Fibroblast of lung (primary cell): ENCODE results near the gene COX5B. TPM values are rescaled to one million over a fixed set of nuclear protein-coding genes. Genes with fewer than 3 reads are reported as not detected.

Experiments
- DNase-seq, 2 donors: peaks; one replicate each; pipeline versions ENCODE4 v3.0.0 to v3.0.0-alpha.2; 2010; ENCODE audit warnings: low read depth in 2 of 2
- H2AFZ ChIP-seq: 2 replicates; pipeline ENCODE4 v1.5.1; 2012; ENCODE audit warnings: low read length, control low read depth, inconsistent platforms
- H3K27ac ChIP-seq: 2 replicates; pipeline ENCODE4 v1.5.1; 2011; ENCODE audit warnings: low read length, control low read depth; ENCODE audit not compliant: insufficient read depth
- H3K27me3 ChIP-seq: 2 replicates; pipeline ENCODE4 v1.5.1; 2011; ENCODE audit warnings: mild to moderate bottlenecking, low read length; ENCODE audit not compliant: control insufficient read depth, insufficient read depth
- H3K36me3 ChIP-seq: 2 replicates; pipeline ENCODE4 v1.5.1; 2011; ENCODE audit warnings: low read length; ENCODE audit not compliant: control insufficient read depth, insufficient read depth
- H3K4me1 ChIP-seq: 2 replicates; pipeline ENCODE4 v1.5.1; 2011; ENCODE audit warnings: low read length; ENCODE audit not compliant: control insufficient read depth, insufficient read depth; ENCODE audit errors: extremely low read depth
- H3K4me2 ChIP-seq: 2 replicates; pipeline ENCODE4 v1.5.1; 2011; ENCODE audit warnings: low read length, control low read depth; ENCODE audit not compliant: insufficient read depth; ENCODE audit errors: extremely low read depth
- H3K4me3 ChIP-seq, 4 experiments: fragments of 200-600 bp in 1 of 4; sonication (generic) in 1 of 4; replicated peaks in 1 of 4; 2 replicates each; pipeline ENCODE4 v1.5.1; 2011 to 2016; ENCODE audit warnings: low read length in 4 of 4, low read depth in 3 of 4, mild to moderate bottlenecking in 3 of 4, control low read depth in 2 of 4, inconsistent platforms in 1 of 4, mixed read lengths in 1 of 4; ENCODE audit not compliant: insufficient read depth in 1 of 4; ENCODE audit errors: control extremely low read depth in 1 of 4
- H3K79me2 ChIP-seq: 2 replicates; pipeline ENCODE4 v1.5.1; 2012; ENCODE audit warnings: mild to moderate bottlenecking, low read length, inconsistent platforms; ENCODE audit not compliant: control insufficient read depth, insufficient read depth
- H3K9ac ChIP-seq: 2 replicates; pipeline ENCODE4 v1.5.1; 2011; ENCODE audit warnings: mild to moderate bottlenecking, low read length, control low read depth; ENCODE audit not compliant: insufficient read depth
- H3K9me3 ChIP-seq: 2 replicates; pipeline ENCODE4 v1.5.1; 2012; ENCODE audit warnings: low read depth, low read length; ENCODE audit not compliant: control insufficient read depth, insufficient read depth
- H4K20me1 ChIP-seq: 2 replicates; pipeline ENCODE4 v1.5.1; 2011; ENCODE audit warnings: low read length; ENCODE audit not compliant: control insufficient read depth, insufficient read depth; ENCODE audit errors: extremely low read depth
- EZH2 ChIP-seq: IDR thresholded peaks from 2 replicates; pipeline ENCODE4 v1.5.1; 2012; ENCODE audit warnings: low read length, control low read depth, mild to moderate bottlenecking; ENCODE audit errors: missing control alignments
- polyA plus RNA-seq, 2 donors: library from polyadenylated mRNA; depleted of rRNA in 1 of 2; stranded (reverse) in 1 of 2; unstranded in 1 of 2; fragments of >200 nt; gene quantifications; 2 replicates each; pipeline ENCODE4 v1.2.1, GENCODE V29; 2011 to 2012; ENCODE audit warnings: missing spikeins in 1 of 2
- total RNA-seq: library from RNA; depleted of rRNA; stranded (reverse); fragments of >200 nt; gene quantifications from 2 replicates; pipeline ENCODE4 v1.2.1, GENCODE V29; 2014
- TF ChIP-seq, protein P1 (sequence below), 2 donors: IDR thresholded peaks in 1 of 2; conservative IDR thresholded peaks in 1 of 2; 1 replicate in 1 of 2; 2 replicates in 1 of 2; pipeline ENCODE4 v1.5.1; 2011 to 2012; ENCODE audit warnings: low read length in 2 of 2, control low read depth in 1 of 2, inconsistent platforms in 1 of 2, low read depth in 1 of 2, mild to moderate bottlenecking in 1 of 2

COX5B gene
- total and polyA plus RNA-seq, 2 donors (not counting 1 experiment from before 2014, with no cell fraction given), result 257 to 381 TPM

DNA sequence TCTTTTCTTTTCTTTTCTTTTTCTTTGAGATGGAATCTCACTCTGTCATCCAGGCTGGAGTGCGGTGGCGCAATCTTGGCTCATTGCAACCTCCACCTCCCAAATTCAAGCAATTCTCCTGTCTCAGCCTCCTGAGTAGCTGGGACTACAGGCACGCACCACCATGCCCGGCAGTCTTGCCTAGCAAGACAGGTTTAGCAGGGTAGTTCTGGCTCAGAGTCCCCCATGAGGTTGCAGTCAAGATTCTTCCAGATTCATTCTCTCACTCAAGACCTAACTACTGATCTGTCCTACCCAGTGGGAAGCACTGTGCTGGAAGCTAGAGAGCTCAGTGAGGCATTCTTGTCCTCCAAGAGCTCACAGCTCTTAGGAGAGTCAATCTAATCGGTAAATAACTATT, 49.9 kb downstream of the COX5B start:
- no peaks in the 10 kb centered on the region for H3K4me1 ChIP-seq
- no peak for DNase-seq
- H3K9me3 ChIP-seq, result no peaks in the 10 kb centered on the region
- H3K27me3 ChIP-seq, result no peaks in the 10 kb centered on the region
- H4K20me1 ChIP-seq, result no peaks in the 10 kb centered on the region
- H3K79me2 ChIP-seq, result no peaks in the 10 kb centered on the region
- no peaks in the 10 kb centered on the region for H3K36me3 ChIP-seq
- no peak overlapping the region for H3K4me3 ChIP-seq
- no peak for TF ChIP-seq EZH2
- TF ChIP-seq, protein P1, sequence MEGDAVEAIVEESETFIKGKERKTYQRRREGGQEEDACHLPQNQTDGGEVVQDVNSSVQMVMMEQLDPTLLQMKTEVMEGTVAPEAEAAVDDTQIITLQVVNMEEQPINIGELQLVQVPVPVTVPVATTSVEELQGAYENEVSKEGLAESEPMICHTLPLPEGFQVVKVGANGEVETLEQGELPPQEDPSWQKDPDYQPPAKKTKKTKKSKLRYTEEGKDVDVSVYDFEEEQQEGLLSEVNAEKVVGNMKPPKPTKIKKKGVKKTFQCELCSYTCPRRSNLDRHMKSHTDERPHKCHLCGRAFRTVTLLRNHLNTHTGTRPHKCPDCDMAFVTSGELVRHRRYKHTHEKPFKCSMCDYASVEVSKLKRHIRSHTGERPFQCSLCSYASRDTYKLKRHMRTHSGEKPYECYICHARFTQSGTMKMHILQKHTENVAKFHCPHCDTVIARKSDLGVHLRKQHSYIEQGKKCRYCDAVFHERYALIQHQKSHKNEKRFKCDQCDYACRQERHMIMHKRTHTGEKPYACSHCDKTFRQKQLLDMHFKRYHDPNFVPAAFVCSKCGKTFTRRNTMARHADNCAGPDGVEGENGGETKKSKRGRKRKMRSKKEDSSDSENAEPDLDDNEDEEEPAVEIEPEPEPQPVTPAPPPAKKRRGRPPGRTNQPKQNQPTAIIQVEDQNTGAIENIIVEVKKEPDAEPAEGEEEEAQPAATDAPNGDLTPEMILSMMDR (conservative IDR thresholded peaks at IDR 0.05 in 1 of 2, IDR thresholded peaks at IDR 0.05 in 1 of 2; ENCODE audit: low read depth in 1 of 2, low read length in 2 of 2), result no peak
- no peak overlapping the region for H3K27ac ChIP-seq
- H3K4me2 ChIP-seq, result no peak overlapping the region
- no peak overlapping the region for H3K9ac ChIP-seq
- H2AFZ ChIP-seq, result no peak overlapping the region

DNA sequence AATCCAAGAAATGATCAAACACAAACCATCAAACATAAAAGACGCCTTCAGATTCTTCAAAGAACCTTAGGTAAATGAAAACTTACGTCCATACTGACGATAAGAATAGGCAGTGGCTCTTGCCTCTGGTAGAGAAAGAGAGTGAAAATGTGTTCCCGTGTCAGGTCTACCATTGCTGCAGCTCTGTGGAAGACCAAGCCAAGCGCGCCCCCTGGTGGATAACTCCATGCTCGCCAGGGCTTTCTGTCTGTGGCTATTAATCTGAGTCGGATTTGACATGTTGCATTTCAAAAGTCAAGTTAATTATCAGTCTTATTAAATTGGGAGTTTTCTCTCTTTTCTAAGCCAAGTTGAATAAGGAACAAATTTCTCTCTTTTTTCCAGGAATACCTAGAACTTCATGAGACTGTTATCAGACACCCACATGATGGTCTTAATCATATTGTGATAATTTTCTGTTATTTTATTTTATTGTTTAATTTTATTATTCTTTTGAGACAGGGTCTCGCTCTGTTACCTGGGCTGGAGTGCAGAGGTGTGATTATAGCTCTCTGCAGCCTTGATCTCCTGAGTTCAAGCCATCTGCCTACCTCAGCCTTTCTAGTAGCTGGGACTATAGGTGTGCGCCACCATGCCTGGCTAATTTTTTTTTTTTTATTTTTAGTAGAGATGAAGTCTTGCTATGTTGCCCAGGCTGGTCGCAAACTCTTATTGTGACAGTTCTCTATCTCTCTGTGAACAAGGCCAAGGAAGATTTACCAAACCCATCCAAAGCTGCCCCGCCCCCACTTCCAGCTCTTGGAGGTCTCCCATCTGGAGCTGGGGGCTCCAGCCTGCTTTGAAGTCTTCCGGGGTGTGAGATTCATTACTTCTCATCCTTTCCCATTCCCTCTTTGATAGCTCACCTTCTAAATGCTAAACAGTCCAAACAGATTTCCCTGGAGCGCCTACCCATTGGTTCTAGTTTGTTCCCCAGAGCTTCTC, 51.7 kb downstream of the COX5B start:
- Histone ChIP-seq H4K20me1 (no peaks in the 10 kb centered on the region), H2AFZ (peak overlapping the region; percentile 62), H3K4me1 (no peaks in the 10 kb centered on the region), H3K9me3 (no peaks in the 10 kb centered on the region), H3K79me2 (no peaks in the 10 kb centered on the region), H3K4me3 (peak overlapping the region in 2 of 4 experiments; percentile 15 to 32), H3K9ac (no peak overlapping the region), H3K27me3 (no peaks in the 10 kb centered on the region), H3K36me3 (no peaks in the 10 kb centered on the region), H3K27ac (no peak overlapping the region), H3K4me2 (peak overlapping the region; percentile 78)
- no peak for TF ChIP-seq EZH2
- TF ChIP-seq, protein P1 (conservative IDR thresholded peaks at IDR 0.05 in 1 of 2, IDR thresholded peaks at IDR 0.05 in 1 of 2; ENCODE audit: low read depth in 1 of 2, low read length in 2 of 2), result peak; percentile 93 to 94
- DNase-seq, result peak; percentile 60 to 81

Other genes starting within 250 kb of the COX5B start
- gene ANKRD36B, start 56.2 kb upstream of the COX5B start, total RNA-seq, result 23.1 and 26.7 TPM in 2 replicates
- 4.3 and 4.7 TPM in 2 replicates for gene ANKRD36B, start 56.2 kb upstream of the COX5B start, polyA plus RNA-seq
- 38.8 and 69.9 TPM in 2 replicates for gene ACTR1B, start 18.0 kb downstream of the COX5B start, total RNA-seq
- gene ACTR1B, start 18.0 kb downstream of the COX5B start, polyA plus RNA-seq, result 38.3 and 40.8 TPM in 2 replicates
- gene C2orf92, start 23.7 kb downstream of the COX5B start, total RNA-seq, result 0.77 and 0.99 TPM in 2 replicates
- 0.41 and 1.1 TPM in 2 replicates for gene C2orf92, start 23.7 kb downstream of the COX5B start, polyA plus RNA-seq
- gene ZAP70, start 67.5 kb downstream of the COX5B start, total RNA-seq, result not detected in 2 replicates
- gene ZAP70, start 67.5 kb downstream of the COX5B start, polyA plus RNA-seq, result 0.10 TPM in 1 of 2 replicates, not detected in the other